HG03095 (cell line): ENCODE data around the gene FAM47A.

Experiments
- ATAC-seq: cut with Tn5 transposase; IDR thresholded peaks from one replicate; pipeline ENCODE4 v1.9.1; 2021; ENCODE audit warnings: moderate library complexity; ENCODE audit not compliant: unreplicated experiment

Gene FAM47A

GRCh38 chrX:34132028-34132427 is at the start of gene FAM47A:
TSS of gene FAM47A (minus strand) at chrX:34132314. CDS start at chrX:34132278, 36 bp downstream.
- no peak for ATAC-seq

GRCh38 chrX:34147345-34147744 is 15.2 kb upstream of the FAM47A start:
- no peak for ATAC-seq

GRCh38 chrX:34146906-34147305 is 14.8 kb upstream of the FAM47A start:
- ATAC-seq: no peak

DNA sequence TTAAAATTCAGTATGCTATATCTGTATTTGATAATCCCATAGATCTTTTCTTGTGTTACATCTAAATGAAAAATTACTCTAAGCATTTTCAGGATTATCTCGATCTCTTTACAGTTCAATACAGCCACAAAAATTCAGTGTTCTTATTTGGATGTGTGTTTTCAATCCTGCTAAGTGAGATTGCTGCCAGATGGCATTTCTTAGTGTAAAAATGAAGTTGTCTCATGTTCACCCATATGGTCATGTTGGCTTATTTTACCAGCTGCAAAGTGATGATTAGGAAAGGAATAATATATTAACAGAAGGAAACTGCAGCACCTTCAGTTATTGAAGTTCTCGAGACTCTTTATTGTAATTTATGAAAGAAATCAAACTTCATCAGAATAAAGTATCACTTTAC is 12.1 kb upstream of the FAM47A start:
- no peak for ATAC-seq

DNA sequence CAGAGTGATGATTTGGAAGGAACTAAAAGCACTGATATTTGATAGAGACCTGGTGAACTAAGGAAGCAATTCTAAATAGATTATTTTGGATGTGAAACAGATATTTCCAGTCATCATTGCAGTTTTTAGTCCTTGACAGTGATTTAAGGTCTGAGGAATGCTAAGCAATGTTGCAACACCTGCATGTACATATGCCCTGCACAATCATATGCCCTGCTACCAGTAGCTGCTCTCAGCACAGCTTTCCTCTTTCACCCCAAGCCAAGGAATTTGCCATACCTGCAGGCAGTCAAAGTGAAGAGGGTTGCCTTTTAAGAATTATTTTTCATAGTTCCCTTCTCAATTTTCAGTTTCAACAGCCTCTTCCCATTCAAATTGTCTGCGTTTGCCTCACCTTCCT is 8.7 kb upstream of the FAM47A start:
- ATAC-seq: no peak

GRCh38 chrX:34130980-34131744 is 952 bp downstream of the FAM47A start:
- ATAC-seq: no peak

DNA sequence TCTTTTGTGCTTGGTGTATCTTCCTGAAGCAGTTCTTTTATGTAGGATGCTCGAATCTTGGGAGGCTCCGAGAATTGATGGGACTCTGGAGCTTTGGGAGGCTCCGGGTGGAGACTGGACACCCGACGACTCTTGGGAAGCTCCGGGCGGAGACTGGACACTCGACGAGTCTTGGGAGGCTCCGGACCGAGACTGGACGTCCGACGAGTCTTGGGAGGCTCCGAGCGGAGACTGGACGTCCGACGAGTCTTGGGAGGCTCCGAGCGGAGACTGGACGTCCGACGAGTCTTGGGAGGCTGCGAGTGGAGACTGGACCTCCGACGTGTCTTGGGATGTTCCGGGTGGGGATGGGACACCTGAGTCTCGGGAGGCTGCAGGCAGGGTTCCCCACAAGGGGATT is 1.6 kb downstream of the FAM47A start:
- ATAC-seq: no peak

- ATAC-seq: no peak
Measured at GRCh38 chrX:34126011-34126410, 6.1 kb downstream of the FAM47A start.

- ATAC-seq: no peak
Measured at GRCh38 chrX:34119122-34119521, 13.0 kb downstream of the FAM47A start.

- ATAC-seq: no peak
Measured at GRCh38 chrX:34112459-34112858, 19.7 kb downstream of the FAM47A start.
